GM21360 (cell line): Measurements from ENCODE around the gene LDLRAD4.

Experiments
- ATAC-seq: cut with Tn5 transposase; IDR thresholded peaks from one replicate; pipeline ENCODE4 v1.9.1; 2021; ENCODE audit warnings: mild to moderate bottlenecking, moderate library complexity; ENCODE audit not compliant: unreplicated experiment

LDLRAD4 gene

DNA sequence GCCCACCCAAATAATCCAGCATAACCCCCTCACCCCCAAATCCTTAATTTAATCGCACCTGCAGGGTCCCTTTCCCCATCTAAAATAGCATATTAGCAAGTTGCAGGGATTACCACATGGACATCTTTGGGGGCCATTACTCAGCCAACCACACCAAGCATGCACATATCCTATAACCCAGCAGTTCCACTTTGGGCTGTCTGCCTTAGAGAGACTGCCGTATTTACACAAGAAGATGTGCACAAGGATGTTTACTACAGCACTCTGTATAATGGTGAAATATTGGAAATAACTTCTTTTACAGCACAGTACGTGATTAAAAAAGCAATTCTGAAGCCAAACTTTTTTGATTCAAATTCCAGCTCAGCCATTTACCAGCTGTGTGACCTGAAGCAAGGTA is 17.3 kb upstream of the LDLRAD4 start:
- ATAC-seq = no peak

DNA sequence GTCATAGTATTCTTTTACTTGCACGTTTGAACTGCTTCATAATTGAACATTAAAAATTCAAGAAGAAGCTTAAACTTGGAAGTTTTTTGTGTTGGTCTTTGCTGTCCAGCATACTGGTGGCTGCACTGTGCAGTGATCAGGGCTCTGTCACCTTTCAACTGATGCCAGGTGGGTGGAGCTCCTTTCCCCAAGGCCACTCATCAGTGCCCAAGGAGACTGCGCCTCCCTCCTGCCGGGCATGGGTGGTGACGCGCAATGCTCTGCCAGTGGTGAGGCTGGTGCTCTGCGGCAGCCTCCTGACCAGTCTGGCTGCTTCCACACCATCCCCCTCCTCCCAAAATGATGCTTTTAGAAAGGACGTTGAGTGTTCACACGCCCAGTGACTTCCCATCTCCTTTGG is 16.0 kb upstream of the LDLRAD4 start:
- ATAC-seq = no peak

DNA sequence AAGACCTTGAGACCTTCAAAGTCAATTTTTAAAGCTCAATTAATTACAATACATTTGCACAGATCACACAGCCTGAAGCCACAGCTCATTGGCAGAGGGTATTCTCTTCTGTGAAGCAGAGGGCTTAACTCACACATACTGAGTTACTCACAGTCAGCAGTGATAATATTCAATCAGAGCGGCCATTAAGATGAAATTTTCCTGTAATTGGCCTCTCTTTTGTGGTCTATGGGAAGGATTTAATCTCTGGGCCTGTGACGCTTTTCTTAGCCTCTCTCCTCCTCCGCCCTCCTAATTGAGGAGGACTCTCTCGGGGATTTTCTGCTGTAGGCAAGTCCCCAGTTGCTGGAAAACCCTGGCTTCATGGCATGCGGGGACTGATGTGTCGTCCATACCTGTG is 12.3 kb upstream of the LDLRAD4 start:
- ATAC-seq = no peak

DNA sequence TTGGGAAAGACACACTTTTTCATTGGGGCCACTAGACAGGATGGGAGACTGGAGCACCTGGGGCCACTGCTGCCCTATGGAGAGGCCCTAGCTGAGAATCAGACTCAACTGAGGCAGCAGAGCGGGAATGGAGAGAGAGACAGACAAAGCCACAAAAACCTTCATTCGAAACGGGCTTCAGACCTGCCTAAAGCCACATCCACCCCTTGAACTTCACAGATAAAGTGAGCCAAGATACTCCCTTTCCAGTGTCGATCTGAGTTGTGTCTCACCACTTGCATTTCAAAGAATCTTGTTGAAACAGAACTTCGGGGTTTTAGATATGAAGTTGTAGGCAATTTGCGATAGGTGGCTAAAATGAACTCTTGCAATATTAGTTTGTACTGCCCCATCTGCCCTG is 11.3 kb upstream of the LDLRAD4 start:
- ATAC-seq = no peak

DNA sequence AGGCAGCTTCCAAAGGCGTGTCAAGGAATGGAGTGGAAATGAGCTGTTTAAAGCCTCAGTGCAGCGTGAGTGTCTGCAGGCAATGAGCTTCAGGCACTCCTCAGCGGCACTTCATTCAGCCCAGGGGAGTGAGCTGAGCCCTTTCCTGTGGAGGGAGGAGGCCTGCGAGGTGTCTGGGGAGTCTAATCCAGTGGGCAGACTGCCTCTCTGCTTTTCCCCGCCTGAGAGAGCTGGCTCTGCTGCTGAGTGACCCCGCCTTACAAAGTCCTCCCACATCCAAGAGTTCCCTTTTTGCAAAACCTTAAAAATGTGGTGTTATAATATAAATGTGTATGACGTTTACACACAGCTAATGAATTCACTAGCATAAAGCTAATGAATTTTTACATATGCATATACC is 7.0 kb upstream of the LDLRAD4 start:
- no peak for ATAC-seq

DNA sequence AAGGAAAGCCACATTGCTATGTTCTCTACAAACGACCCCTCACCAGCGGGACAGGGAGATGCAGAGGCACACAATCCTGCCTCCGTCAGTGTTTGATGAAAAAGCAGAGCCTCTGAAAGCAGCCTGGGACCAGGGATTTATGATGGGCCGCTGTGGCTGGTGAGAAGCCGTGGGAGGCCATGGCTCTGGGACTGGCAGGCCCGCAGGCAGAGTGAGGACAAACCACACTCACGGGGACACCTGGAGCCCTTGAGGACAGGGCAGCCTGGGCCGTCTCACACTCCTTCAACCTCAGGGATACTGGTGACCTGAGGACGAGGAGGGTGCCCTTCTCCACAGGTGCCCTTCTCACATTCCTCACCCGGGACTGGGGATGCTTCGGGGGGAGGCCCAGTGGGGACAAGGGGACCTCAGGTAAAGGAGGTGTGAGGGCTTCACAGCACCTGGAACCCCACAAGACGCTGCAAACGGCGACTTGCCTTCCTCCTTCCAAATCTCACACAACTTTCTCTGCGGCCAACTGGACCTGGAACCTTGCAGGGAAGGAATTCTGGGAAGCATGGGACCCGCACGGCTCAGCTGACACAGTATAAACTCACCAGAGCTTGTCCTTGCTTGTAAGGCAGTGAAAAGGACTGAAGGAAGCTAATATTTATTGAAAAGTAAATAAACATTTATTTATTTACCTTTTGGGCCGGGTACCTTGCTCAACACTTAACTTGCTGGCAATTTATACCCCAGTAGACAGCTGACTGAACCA is 5.3 kb upstream of the LDLRAD4 start:
- no peak for ATAC-seq

DNA sequence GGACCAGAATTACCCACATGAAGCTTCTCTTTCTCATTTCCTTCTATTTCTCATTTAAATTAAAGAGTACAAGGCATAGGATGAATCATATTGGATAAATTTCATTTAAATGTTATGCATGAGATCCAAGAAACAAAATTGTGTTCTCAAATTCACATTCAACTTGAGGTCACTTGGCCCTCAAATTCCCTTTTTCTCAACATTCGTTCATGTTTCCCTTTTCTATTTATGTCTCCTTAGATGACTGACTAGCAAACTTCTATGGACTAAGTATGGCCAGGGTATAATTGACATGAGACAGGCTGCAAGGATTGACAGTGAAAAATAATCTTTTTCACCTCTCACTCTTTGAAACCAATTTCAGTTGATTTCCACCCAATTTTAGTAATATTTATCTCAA is 4.0 kb upstream of the LDLRAD4 start:
- ATAC-seq = no peak

DNA sequence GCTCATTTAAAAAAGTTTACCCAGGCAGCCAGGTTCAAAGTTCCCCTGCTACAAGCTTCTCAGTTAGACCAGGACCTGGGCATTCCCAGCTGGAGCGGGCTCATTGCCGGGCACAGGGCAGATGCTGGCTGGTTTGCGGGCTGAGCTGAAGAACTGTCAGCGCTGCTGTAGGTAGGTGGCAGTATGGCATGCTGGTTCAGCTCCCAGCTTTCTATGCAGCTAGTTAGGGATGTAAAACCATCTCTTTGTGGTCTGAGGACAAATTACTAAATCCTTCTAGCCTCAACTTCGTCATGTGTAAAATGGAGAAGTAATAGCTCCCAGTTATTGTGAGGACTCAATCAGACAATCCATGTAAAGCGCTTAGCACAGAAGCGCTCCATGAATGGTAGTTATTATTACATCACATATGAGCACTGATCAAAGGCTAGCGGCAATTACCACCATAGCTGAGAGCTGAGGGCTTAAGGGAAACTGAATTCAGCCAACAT is 2.4 kb upstream of the LDLRAD4 start:
- ATAC-seq = no peak

DNA sequence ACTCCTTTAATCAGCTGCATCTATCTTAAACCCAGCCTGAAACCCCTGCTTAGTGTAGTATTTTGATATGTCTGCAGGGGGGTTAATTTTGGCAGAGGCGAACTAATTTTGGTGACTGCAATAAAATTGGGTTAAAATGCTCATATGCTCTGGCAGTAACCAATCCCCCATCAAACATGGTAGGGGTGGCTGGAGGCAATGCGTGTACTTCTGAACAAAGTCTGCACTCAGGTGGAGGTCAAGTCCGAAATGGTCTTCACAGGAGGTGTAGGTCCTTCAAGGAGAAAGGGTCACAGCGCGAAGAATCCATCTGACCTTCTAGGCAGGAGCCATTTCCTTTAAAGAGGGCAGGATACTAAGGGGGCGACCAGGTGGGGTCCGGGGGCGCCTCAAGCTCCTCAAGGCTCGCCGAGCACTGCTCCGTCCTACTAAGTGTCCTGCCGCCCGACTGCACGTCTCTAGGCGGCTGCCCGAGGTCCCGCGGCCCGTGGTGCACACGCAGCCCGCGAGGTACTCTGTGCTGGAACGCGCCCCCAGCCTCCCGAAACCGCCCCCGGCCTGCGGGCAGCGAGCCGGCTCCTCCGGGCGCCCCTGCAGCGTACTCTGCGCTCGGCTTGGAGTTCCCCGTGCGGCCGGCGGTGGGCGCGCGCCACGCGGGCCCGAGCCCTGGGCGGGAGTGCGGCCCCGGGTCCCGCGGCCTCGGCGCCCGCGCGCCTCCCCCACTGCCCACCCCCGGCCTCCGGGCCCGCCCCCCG is 1.7 kb upstream of the LDLRAD4 start:
- ATAC-seq = no peak

DNA sequence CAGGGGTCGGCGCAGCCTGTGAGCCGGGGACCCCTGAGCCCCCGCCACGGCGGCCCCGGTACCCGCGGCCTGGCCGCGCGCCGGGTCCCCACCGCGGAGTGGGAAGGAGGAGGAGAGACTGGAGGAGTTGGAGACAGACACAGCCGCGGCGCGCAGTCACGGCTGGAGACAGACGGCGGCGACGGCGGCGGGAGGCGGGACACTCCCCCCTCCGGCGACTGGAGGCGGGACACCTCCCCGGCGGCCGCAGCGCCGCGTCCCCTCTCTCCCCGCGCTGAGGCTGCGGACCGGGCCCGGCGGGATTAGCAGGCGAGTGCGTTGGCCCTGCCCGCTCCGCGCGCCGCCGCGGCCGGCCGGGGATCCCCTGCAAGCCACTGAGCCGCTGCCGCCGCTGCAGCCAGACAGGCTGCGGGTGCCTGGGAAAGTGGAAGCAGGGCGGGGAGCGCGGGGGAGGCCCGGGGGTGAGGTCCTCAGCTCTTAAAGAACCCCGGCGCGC is 1.0 kb upstream of the LDLRAD4 start:
- ATAC-seq = no peak

DNA sequence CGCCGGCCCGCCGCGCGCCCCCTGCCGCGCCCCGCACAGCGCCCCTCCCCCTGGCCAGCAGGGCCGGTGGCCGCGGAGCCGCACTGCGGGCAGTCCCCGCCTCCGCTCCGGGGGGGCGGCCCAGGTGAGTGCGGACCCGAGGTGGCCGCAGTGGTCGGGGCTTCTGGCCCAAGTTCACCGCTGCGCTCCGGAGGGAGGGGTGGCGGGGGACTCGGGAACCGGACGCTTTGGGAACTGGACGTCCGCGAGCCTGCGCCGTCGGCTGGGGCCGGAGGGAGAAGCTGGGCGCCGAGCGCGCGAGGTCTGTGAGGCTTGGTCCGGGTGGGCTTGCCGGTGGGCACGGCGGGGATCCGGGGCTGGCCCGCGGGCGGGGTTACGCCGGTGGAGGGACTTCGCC is 591 bp upstream of the LDLRAD4 start:
- ATAC-seq = no peak

DNA sequence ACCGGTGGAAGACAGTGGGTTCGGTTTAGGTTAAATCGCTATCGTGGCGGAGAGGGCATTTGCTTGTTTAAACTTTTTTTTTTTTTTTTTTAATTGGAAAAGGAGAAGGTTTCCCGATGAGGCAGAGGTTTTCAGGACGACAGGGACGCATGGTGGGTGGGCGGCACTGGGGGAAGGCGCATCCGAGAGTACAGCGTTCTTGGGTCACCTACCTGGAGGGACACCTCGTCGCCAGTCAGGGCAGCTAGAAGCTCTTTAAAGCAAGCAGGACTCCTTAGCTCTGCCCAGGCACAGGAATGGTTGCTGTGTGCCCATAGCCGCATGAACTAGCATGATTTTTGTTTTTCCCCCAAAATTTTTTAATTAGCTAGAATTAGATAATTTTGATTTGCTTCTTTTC is 437 bp downstream of the LDLRAD4 start:
- ATAC-seq = no peak

DNA sequence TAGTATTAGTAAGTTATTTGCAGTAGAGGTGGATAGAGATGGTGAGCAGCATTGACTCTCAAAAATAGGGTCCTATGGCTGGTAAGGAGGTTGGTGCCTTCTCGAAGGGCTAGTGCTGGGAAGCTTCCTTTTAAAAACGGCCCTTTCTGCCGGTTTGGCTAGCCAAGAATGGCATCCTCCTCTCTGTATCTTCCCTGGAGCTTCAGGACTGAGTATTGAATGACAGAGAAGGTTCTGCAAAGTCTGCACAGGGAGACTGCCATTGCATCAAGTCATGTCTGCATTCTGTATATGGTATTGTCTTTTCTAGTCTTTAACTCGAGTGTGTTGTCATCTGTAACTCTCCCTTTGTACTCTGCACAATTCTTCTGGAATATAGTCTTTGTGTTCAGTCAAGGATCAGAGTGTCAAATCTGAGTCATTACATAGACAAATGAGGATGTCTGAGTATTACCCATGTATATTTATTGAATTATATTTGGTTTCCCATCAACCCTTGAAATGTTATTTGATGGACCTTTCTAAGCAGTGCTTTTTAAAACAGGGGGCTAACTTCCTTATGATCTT is 1.1 kb downstream of the LDLRAD4 start:
- no peak for ATAC-seq

DNA sequence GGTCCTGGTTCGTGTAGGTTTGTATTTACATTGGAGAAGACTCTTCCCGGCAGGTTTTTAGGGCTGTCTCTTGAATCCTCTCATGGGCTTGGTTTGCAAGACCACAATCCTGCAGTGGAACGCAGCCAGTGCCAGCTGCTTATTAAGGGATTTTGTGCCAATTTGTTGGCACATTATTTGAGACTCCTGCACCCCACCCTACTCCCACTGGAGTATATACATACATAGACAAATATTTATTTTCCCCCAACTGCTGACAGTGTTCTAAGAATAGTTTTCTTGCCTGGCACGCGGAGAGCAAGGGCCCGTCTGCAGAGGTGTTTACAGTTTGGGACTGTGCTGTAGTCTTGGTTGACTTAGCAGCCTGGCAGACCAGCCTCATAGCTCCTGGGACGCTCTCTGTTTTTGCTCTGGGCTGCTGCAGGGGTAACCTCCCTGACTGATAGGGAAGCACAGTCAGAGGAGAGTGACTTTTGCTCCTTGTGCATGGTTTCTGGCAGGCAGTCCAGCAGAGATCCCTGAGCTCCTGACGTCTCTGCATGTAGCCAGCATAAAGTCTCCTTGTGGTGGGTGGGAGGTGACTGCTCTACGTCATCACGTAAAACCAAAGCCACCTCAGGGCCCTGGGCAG is 1.9 kb downstream of the LDLRAD4 start:
- ATAC-seq = no peak

DNA sequence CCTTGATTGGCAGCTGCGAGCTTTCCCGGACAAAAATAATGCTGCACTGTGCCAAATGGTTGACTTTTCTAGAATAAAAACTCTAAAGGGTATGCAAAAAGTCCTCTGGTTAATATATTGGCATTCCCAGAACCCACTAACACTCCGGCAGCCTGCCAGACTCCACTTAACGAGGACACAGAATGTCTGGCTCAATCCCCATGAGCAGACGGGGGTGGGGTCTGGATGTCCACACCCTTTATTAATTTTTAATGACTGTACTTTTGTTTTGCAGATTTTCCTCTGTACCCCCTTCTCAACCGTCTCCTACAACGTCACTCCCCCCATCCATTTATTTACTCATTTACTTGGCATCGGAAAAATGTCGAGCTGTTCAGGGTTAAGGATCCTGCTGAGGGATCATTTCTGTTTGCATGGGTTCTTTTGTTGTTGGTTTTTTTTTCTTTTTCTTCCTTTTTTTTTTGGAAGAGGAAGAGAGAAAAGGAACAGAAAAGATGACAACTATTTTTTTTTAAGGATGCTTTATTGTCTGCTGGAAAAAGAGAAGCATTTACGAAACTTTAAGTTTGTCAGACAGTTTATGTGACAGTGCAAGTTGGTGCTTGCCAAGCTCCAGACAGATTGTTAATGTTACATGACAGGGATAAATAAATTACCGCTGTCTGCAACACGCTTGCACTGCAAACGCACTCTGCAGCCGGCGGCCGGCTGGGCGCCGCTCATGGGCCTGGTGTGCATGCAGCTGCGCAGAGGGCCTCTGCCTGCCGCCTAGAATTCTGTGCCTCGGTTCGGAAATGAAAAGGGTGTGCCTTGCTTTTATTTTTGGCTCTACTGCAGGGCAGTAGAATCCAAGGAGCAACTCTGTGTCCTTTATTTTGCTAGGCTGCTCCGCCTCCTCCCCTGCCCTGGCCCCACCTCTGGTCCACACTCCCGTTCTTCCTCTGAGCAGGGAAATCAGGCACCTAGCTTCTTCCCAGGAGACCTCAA is 3.6 kb downstream of the LDLRAD4 start:
- no peak for ATAC-seq

DNA sequence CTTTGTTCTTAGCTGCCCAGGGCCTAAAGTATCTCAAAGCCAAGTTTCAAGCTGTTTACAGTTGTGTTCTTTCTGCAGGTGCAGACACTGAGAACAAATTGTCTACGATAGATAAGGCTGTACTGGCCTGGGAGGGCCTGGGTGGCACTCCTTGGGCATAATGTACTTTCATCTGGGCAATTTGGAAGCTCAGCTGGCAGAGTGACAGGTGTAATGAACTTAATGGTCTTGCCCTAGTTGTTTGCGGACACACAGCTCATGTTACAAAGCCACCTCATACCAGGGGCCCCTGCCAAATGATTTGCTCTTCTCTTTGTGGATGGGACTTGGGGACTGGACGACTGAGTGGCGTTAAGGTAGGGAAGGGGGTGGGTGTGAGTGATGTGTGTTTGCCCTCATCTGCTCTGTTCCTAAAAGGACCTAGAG is 4.3 kb downstream of the LDLRAD4 start:
- ATAC-seq = no peak

DNA sequence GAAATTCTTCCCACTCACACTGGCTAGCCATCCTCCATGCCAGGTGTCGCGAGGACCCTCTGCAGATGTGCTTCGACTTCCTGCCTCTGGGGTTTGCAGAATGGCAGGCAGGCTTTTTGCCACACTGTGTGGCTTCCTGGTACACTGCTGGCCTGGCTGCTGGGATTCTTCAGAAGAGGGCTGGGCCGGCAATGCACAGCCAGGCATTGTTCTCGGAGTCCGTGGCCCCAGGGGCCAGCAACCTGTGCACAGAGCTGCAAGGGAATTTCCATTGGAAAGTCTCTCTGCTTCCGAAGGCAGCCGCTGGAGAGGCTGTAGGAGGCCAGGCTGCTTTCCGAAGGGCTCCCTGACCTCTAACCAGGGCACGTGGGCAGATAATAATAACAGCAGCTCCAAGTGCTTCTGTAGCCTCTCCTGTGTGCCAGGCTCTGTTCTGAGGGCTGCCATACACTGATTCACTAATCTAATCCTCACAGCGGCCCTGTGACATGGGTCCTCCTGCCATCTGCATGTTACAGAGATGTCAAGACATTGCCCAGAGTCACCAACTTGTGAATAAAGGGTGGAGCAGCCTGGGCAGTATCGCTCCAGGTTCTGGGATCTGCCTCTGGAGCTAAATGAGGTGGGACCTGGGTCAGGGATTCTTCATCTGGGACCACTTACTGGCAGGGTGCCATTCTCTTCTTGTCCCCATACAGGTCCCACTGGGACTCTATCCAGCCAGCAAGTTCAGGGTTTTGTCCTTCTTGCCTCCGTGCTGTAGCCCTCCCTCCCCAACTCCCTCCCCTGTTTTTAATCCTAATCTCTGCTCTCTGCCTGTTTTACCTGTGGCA is 5.0 kb downstream of the LDLRAD4 start:
- no peak for ATAC-seq

DNA sequence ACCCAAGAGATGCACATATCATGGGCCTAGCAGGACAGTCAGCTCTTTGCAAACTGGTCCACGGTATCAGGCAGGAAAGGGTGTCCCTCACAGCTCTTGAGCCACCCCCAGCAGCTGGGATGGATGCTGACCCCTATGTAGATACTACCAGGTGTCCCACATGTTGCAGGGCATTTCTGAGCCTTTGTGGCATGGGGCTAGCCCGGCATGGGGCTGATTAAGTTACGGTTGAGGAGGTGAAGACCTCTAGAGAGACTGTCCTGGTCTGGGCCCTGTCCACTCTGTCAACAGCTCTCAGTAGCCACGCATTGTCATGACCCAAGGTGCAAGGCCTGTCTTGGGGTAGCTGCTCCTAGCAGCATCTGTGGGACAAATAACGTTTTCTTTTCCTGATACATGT is 6.7 kb downstream of the LDLRAD4 start:
- ATAC-seq = no peak

DNA sequence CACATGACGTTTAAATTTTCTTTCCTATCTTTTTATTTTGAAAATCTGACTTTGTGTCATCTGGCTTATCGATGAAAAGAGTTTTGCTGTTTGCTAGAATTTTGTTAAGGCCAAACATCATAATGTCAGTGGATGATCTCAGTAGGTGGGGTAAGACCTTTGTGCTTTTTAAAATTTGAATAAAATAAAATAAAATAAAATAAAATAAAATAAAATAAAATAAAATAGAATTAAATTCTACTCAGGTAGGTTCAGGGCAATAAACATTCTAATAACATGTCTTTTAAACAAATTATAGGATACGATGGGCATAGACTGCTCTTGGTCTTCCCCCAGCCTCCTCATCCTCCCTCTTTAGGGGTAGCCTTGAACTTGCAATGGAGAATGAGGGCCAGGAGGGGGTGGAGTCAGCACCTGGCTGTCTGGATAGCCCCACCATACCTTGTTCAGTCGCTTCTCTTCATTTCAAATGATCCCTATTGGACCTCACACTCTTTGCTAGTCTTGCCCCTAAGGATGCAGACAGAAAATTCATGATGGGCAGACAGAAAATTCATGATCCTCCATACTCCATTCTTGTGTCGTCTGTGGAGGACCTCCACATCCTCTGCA is 8.1 kb downstream of the LDLRAD4 start:
- no peak for ATAC-seq
